ENCODE results near the gene FRY. TPM values are rescaled to one million over a fixed set of nuclear protein-coding genes. Genes with fewer than 3 reads are reported as not detected.

The FRY gene
- total RNA-seq, 1 donor from 2014 or later = 29.8 TPM

- no peak for DNase-seq (ENCODE audit: low read depth)
Measured at GRCh38 chr13:32300406-32300805, 268.8 kb downstream of the FRY start.

DNA sequence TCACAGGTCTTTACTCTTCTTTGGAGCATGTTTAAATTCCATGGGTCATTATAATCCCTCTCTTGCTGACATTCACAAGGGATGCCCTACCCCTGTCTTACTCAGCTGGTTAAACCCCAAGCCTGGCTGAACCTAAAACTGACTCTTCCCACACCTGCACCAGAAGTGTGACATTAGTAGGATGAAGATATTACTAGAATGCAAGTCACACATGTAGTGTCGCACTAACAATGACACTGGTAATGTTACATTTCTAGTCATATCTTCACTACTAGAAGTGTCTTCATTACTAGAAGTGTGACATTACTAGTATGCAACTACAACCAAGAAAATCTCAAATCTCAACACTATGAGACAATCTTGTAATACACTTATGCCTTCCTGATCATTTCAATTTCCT lies 269.3 kb downstream of the FRY start:
- no peak for DNase-seq (ENCODE audit: low read depth)

DNA sequence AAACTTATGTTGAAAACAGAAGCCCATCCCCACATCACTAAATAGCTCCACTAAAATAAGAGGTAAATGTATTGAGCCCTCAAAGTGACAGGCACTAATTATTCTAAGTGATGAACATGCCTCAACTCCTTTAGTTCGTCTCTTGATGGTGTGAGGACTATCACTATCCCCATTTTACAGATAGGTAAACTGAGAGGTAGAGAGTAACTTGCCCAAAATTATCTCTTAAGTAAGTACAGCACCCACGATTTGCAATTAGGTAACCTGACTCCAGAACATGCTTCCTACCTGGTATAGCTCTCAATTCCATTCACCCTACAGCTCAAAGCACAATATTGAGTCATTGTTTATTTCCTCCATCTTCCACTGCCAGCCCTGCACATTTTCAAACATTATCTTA lies 270.9 kb downstream of the FRY start:
- DNase-seq (ENCODE audit: low read depth) = no peak

- no peak for DNase-seq (ENCODE audit: low read depth)
Measured at GRCh38 chr13:32305646-32306045, 274.1 kb downstream of the FRY start.

DNA sequence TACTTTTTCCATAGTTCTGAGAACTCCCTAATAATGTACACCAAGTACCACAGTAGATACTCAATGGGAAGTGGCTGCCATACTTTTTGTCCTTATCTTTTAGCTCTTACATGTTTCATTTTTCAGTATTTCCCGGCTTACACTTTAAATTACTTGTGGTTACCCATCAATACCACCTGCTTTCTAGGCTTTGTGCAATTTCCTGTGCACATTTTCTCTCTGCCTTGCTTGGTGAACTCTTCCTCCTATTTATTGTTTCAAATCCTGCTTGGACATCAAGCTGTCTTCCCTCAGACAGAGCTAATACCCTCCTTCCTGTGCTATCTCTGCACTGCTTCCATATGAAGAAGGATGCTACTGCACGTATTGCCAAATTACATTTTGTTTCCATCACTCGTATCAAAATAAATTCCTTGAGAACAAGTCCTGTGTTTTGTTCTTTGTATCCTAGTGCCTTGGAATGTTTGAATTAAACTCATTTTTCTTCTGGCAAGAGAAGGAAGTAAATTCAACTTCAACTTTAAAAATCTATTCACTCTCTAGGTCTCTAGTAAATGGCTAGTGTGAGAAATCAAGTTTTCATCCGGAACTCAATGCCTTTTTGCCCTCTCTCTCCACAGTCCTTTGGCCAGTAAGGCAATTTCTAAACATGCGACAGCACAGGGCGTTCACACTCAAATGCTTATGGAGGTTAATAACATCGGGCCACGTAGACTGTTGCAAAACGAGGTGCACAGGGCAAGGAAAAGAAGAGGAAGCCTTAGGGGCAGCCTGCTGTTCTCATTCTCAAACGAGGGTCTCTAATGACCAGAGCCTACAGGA lies 277.9 kb downstream of the FRY start:
- DNase-seq (ENCODE audit: low read depth) = peak; percentile 18

DNA sequence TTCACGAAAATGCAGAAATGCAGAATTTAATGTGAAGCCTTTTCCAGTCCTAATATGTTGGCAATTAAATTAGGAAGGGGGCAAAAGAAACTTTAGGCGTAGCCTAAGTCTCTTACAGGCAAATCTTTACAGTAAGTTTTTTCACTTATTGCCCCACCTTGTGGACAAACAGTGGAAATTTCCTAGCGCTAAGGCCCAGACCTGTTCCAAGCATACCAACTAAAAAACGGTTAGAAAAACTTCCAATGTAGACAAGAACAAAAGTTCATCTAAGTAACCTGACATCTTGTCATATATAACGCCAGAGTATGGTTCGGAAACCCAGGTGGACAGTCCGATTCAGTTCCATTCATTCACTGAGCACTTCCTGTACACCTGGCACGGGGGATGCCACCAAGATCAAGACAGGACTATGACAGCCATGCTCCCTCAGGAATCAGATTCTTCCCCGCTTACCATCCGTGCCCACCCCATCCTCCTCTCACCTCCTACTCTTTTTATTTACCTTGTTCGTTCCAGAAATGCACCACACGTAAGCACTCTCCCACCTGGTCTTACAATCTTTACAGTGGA lies 278.6 kb downstream of the FRY start:
- peak; percentile 68 for DNase-seq (ENCODE audit: low read depth)

DNA sequence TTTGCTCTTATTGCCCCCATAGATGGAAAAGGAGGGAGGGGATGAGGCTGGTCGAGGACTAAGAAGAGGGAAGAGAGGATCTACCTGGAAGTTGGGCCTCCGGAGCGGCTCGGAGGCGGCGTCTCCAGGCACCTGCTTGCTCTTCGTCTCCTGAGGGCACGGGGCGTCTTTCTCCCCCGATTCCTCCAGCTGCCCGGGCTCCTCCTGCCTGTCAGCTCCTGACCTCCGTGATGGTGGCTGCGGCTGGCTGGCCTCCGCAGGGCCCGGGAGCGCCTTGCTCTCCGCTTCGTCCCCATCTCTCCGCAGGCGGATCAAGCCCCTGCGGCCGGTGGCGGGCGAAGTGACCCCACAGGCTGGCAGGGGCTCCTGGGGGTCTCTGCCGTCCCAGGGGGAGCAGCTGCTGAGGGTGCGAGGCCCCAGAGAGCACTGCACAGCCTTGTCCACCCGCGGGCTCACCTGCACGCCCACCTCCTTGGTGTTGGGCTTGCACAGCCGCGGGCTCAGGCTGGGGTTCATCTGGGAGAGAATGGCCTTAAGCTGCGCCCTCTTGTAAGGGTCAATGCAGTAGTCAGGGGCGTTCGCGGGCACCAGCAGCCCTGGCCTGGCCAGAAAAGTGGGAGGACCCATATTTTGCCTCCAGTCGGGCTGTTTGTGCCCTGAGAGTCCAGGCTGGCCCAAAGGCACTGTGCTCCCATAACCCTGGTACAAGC lies 279.8 kb downstream of the FRY start:
- no peak for DNase-seq (ENCODE audit: low read depth)

DNA sequence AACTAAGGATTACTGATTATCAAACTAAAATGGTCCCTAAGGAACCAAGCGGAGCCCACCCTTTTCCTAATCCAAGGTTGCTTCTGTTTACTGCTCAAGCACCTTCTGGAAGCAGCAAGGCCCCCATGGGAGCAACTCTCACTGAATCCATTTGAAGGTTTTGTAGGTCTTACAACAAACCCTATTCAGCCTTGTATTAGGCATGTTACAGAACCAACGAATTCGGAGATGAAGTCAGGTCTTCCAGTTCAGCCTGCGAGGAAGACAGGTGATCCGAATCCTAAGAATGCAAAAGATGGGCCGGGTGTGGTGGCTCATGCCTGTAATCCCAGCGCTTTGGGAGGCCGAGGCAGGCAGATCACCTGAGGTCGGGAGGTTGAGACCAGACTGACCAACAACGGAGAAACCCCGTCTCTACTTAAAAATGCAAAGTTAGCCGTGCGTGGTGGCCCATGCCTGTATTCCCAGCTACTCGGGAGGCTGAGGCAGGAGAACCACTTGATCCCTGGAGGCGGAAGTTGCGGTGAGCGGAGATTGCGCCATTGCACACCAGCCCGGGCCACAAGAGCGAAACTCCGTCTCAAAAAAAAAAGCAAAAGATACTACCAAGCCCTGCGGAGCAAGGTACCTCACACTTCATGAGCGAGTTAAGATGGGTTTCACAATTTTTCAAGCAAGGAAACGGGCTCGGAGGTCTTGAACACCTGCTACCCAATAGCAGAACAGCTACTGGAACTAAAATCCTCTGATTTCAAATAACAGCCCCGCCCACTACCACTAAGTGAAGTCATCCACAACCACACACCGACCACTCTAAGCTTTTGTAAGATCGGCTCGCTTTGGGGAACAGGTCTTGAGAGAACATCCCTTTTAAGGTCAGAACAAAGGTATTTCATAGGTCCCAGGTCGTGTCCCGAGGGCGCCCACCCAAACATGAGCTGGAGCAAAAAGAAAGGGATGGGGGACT lies 283.0 kb downstream of the FRY start:
- peak; percentile 57 for DNase-seq (ENCODE audit: low read depth)

DNA sequence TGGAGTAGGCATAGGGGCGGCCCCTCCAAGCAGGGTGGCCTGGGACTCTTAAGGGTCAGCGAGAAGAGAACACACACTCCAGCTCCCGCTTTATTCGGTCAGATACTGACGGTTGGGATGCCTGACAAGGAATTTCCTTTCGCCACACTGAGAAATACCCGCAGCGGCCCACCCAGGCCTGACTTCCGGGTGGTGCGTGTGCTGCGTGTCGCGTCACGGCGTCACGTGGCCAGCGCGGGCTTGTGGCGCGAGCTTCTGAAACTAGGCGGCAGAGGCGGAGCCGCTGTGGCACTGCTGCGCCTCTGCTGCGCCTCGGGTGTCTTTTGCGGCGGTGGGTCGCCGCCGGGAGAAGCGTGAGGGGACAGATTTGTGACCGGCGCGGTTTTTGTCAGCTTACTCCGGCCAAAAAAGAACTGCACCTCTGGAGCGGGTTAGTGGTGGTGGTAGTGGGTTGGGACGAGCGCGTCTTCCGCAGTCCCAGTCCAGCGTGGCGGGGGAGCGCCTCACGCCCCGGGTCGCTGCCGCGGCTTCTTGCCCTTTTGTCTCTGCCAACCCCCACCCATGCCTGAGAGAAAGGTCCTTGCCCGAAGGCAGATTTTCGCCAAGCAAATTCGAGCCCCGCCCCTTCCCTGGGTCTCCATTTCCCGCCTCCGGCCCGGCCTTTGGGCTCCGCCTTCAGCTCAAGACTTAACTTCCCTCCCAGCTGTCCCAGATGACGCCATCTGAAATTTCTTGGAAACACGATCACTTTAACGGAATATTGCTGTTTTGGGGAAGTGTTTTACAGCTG lies 283.9 kb downstream of the FRY start, which contains the start of the genes BRCA2 and ZAR1L:
Gene BRCA2, plus strand, starts transcription at position 271 of the 790 bp plus-strand sequence. CDS start 953 bp downstream, outside the sequence.
Gene ZAR1L, minus strand, starts transcription at position 126 of the 790 bp plus-strand sequence. CDS start 3,438 bp downstream, outside the sequence.
- peak; percentile 90 for DNase-seq (ENCODE audit: low read depth)

- no peak for DNase-seq (ENCODE audit: low read depth)
Measured at GRCh38 chr13:32316028-32316339, 284.4 kb downstream of the FRY start.

DNA sequence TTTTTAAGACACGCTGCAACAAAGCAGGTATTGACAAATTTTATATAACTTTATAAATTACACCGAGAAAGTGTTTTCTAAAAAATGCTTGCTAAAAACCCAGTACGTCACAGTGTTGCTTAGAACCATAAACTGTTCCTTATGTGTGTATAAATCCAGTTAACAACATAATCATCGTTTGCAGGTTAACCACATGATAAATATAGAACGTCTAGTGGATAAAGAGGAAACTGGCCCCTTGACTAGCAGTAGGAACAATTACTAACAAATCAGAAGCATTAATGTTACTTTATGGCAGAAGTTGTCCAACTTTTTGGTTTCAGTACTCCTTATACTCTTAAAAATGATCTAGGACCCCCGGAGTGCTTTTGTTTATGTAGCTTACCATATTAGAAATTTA lies 284.9 kb downstream of the FRY start:
- DNase-seq (ENCODE audit: low read depth) = no peak

DNA sequence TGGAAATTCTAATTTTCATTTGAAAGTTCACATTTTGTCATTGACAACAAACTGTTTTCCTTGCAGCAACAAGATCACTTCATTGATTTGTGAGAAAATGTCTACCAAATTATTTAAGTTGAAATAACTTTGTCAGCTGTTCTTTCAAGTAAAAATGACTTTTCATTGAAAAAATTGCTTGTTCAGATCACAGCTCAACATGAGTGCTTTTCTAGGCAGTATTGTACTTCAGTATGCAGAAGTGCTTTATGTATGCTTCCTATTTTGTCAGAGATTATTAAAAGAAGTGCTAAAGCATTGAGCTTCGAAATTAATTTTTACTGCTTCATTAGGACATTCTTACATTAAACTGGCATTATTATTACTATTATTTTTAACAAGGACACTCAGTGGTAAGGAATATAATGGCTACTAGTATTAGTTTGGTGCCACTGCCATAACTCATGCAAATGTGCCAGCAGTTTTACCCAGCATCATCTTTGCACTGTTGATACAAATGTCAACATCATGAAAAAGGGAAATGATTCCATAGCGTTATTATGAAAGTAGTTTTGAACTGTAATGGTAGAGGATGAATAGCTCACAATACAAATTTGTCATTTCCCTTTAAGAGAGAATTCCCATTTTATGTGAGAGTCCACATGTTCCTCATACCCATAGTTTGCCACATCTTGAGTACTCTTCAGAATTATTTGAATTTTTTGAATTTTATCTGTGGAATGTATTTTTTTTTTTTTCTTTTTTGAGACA lies 286.3 kb downstream of the FRY start:
- no peak for DNase-seq (ENCODE audit: low read depth)

- no peak for DNase-seq (ENCODE audit: low read depth)
Measured at GRCh38 chr13:32320528-32320927, 289.0 kb downstream of the FRY start.

DNA sequence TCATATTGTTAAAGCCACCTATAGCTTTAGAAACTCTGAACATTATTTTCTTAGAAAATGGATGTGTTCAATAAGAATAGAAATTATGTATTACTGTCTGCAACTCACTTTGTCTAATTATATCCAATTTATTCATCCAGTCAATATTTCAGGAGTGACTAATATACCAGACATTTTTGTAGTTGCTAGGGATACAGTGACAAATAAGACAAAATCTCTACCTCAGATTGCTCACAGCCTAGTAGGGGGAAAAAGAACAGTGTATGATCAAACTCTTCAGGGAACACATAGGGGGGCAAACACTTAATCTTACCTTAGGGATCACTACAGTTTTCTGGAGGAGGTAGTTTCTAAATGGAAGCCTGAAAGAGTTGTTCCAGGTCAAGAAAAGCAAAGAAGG lies 292.3 kb downstream of the FRY start:
- DNase-seq (ENCODE audit: low read depth) = peak; percentile 60

GRCh38 chr13:32330441-32330840 lies 298.9 kb downstream of the FRY start:
- DNase-seq (ENCODE audit: low read depth) = peak; percentile 24

DNA sequence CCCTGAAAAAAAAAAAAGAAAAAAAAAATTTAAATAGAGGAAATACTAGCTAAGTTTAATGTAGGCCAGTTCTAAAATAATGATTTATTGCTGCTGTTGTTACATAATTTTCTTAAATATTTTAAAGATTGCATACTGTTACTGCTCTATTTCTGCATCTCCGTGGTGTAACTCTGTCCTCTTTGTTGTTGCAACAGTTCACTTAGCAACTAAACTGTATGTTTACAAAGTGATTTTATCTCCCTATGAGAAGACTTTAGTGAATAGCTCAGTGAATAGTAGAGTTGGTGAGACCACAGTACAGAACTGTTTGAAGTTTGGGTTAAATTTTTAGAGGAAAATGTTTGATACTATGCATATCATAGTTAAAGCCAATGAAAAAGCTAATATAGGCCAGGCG lies 303.1 kb downstream of the FRY start:
- no peak for DNase-seq (ENCODE audit: low read depth)

GRCh38 chr13:32340914-32341313 lies 309.3 kb downstream of the FRY start:
- DNase-seq (ENCODE audit: low read depth) = no peak

- no peak for DNase-seq (ENCODE audit: low read depth)
Measured at GRCh38 chr13:32347651-32348050, 316.1 kb downstream of the FRY start.
